NCI-H2196 treated with DMSO at 0.1 percent for 48 hours (cell line): ENCODE results near the gene GAB2.

Experiments used
- DNase-seq: peaks from one replicate; lab custom pipeline; 2025; ENCODE audit not compliant: unreplicated experiment; lab: John Stamatoyannopoulos, UW

GAB2 gene

GRCh38 chr11:78210000-78210608 lies 207.5 kb downstream of the GAB2 start:
- DNase-seq, result no peak

- no peak for DNase-seq
These were observed 208.1 kb downstream of the GAB2 start for GRCh38 chr11:78209478-78209877.

DNA sequence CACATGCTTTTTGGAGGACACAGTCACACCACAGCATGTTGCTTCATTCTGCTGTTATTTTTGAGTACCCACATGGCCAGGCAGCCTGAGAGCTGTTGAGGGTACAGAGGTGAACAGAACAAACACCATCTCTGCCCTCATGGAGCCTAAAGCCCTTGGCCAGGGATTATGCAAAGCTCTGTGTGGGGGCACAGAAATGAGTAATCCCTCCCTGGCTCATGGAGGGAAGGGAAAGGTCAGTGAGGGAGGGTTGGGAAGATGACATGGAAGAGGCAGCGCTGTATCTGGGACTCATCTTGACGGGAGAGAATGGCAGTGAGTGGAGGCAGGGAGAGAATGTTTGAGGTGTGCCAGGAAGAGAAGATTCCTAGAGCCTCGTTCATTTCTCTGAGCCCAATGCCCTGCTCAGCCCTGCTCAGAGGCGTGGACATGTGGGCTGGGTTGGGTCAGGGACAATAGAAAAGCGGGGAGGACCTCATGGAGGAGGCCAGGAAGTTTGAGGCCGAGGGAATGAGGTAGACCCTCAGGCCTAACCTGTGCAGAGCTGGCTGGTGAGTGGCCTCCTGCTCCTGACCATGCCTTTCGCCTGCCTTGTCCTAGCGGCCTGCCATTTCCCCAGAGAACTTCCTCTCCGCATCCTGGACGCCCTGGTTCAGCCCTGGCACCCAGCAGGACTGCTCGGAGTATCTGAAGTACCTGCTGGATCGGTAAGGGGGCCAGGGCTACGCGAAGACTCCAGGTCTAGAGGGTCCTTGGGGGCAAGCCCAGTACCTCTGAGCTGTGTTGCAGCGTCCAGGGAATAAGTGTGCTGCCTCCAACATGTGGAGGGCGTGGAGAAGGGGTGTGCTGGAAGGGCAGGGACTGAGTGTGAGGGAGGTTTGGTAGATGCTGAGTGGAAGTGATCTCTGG lies 209.1 kb downstream of the GAB2 start:
- DNase-seq, result no peak

- no peak for DNase-seq
These were observed 209.9 kb downstream of the GAB2 start for GRCh38 chr11:78207532-78208256.

DNA sequence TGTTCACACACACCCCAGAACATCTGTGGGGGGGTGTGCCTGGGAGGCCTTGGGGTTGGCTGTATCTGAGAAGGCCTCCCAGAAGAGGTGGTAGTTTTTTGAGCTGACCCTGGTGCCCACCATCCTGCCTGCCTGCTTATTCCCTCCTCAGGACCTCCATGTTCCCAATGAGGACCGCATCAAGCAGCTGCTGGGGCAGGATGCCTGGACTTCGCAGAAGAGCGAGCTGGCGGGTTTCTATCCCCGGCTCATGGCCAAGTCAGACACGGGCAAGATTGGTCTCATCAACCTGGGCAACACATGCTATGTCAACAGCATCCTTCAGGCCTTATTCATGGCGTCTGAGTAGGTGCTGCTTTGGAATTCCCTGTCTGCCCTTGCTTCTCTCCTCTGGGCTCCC lies 211.9 kb downstream of the GAB2 start:
- no peak for DNase-seq

- no peak for DNase-seq
These were observed 212.4 kb downstream of the GAB2 start for GRCh38 chr11:78205256-78205655.

DNA sequence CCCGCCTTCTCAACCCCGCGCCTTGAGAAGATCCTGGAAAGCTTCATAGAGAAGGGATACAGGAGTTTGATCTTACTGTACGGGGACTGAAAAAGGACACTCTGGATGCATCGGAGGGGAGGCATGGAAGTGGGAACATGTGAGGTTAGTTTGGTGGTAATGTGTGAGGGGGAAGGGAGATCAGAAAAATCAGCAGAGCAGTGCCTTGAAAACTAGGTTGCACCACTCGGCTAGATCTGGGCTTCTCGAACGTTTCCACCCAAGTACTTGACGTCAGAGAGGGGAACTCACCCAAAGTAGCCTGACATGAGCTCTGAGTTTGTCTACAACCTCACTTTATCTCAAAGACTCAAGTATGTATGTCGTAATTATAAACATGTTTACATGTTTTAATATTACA lies 214.4 kb downstream of the GAB2 start:
- DNase-seq, result no peak

- no peak for DNase-seq
These were observed 214.9 kb downstream of the GAB2 start for GRCh38 chr11:78202733-78203167.

GRCh38 chr11:78201096-78201818 lies 216.4 kb downstream of the GAB2 start:
- no peak for DNase-seq

GRCh38 chr11:78200553-78200952 lies 217.1 kb downstream of the GAB2 start:
- no peak for DNase-seq

GRCh38 chr11:78200061-78200460 lies 217.6 kb downstream of the GAB2 start:
- DNase-seq, result no peak

- DNase-seq, result no peak
These were observed 218.0 kb downstream of the GAB2 start for GRCh38 chr11:78199653-78200015.

DNA sequence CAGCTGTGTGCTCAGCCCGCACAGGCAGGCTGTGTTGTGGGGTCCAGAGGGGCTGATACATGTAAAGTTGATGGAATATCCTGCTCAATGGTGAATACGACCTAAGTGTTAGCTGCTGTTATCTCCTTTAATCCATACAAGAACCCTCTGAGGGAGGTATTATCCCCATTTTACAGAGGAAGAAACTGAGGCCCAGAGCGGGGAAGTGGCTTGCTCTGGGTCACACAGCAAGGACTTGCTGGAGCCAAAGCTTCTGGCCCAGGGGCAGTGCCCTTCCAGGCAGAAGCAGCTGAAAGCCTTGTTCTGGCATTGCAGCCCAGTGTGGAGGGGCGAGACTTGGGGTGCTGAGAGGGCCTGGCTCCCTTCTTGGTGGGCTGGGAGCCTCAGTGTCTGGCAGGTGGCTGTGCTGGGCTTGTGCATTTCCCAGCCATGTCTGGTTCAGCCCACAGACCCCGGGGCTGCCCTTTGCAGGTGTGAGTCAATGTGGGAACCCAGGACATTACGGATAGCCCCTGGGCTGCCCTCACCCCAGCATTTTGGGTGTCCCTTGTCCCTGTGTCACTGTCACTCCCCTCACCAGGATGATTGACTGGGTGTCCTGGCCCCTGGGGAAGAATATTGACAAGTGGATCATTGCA lies 218.5 kb downstream of the GAB2 start:
- DNase-seq, result no peak

- DNase-seq, result no peak
These were observed 219.8 kb downstream of the GAB2 start for GRCh38 chr11:78197816-78198215.

DNA sequence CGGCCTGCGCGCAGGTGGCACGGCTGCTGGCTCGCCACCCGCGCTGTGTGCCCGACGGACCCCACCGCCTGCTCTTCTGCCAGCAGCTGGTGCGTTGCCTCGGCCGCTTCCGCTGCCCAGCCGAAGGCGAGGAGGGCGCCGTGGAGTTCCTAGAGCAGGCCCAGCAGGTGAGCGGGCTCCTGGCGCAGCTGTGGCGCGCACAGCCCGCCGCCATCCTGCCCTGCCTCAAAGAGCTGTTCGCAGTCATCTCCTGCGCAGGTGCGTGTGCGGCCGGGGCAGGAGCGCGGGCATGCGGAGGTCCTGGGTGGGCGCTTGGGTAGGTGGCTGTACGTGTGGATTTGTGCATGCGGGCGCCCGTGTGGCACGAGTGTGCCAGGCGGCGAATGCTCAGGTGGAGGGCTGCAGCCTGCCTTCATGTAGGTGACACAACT lies 220.9 kb downstream of the GAB2 start:
- no peak for DNase-seq

DNA sequence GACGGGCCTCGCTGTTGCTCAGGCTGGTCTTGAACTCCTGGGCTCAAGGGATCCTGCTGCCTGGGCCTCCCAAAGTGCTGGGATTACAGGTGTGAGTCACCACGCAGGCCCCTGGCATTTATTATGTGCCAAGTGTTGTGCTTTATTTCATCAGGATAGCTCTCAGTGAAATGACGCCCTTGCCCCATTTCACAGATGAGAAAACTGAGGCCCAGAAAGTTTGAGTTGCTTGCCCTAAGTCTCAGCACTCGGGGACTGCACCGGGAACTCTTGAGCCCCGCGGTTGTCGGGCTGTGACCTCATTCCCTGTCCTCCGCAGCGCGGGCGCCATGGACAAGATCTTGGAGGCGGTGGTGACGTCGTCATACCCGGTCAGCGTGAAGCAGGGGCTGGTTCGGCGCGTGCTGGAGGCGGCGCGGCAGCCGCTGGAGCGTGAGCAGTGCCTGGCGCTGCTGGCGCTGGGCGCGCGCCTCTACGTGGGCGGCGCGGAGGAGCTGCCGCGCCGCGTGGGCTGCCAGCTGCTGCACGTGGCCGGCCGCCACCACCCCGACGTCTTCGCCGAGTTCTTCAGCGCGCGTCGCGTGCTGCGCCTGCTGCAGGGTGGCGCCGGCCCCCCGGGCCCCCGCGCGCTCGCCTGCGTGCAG lies 221.6 kb downstream of the GAB2 start:
- DNase-seq, result no peak

DNA sequence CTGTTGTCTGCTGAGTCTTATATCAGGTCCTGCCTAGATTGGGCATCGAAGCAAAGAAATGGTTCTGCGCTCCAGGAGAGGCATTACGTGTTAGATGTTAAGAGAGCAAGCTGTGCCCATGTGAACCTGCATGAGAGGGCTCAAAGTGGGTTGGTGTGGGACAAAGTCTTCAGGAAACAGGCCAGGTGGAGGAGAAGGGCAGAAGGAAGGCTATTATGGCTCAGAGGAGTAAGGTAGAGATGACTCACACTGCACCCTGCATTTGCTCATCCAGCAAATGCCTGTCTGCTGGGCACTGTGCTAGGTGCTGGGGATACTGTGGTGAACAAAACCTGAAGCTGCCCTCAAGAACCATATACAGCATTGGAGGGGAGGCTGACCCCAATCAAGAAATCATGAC lies 223.1 kb downstream of the GAB2 start:
- no peak for DNase-seq

- no peak for DNase-seq
These were observed 223.8 kb downstream of the GAB2 start for GRCh38 chr11:78193806-78194205.

DNA sequence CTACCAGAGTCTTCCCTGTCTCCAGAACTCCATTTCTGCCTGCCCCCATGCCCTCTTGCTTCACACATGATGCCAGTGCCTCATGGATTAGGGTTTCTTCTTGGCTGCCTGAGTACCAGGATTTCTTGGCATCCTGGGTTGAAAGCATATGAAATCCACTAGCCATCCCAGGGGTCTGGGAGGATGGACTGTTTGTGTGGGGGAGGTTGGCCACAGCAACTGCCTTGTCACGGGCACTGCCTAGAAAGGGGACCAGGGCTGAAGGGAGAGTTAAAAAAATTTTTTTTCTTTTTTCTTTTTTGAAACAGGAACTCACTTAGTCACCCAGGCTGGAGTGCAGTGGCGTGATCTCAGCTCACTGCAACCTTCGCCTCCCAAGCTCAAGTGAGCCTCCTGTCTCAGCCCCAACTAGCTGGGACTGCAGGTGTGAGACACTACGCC lies 224.7 kb downstream of the GAB2 start:
- DNase-seq, result no peak

- DNase-seq, result no peak
These were observed 225.3 kb downstream of the GAB2 start for GRCh38 chr11:78192223-78192719.
